RWPE2 (cell line): ENCODE measurements around the gene TXNDC17.
"Not testable (repeated sequence)": the region's sequence is repeated elsewhere in the genome, so short reads cannot be mapped to it uniquely, and the experiment has no call there.

Experiments used
- ATAC-seq: fragments of 200-7000 bp; cut with Tn5 transposase; 3 replicates; pipeline ENCODE4 v1.9.1; 2021; ENCODE audit warnings: low read depth
- DNase-seq: peaks from one replicate; pipeline ENCODE4 v3.0.0-alpha.2; 2020; ENCODE audit warnings: low spot score
- H3K27ac ChIP-seq: fragments of 450-650 bp; 2 replicates; pipeline ENCODE4 v1.5.1; 2017; ENCODE audit warnings: mild to moderate bottlenecking; ENCODE audit not compliant: poor library complexity, severe bottlenecking
- H3K27me3 ChIP-seq: fragments of 250-450 bp; sonication (Bioruptor Pico); 2 replicates; pipeline ENCODE4 v1.5.1; 2021; ENCODE audit warnings: mild to moderate bottlenecking, moderate library complexity; ENCODE audit not compliant: insufficient read depth, poor library complexity, severe bottlenecking
- H3K36me3 ChIP-seq: fragments of 250-450 bp; sonication (Bioruptor Pico); 2 replicates; pipeline ENCODE4 v1.5.1; 2020; ENCODE audit warnings: low read depth, mild to moderate bottlenecking, moderate library complexity
- H3K4me1 ChIP-seq: fragments of 250-450 bp; sonication (Bioruptor Pico); 2 replicates; pipeline ENCODE4 v1.5.1; 2021; ENCODE audit warnings: mild to moderate bottlenecking, moderate library complexity; ENCODE audit not compliant: insufficient read depth, poor library complexity, severe bottlenecking
- H3K4me3 ChIP-seq: fragments of 250-450 bp; sonication (Bioruptor Pico); 2 replicates; pipeline ENCODE4 v1.5.1; 2021; ENCODE audit warnings: mild to moderate bottlenecking, moderate library complexity; ENCODE audit not compliant: severe bottlenecking
- H3K9me3 ChIP-seq: fragments of 250-450 bp; sonication (Bioruptor Pico); 2 replicates; pipeline ENCODE4 v1.5.1; 2021; ENCODE audit warnings: mild to moderate bottlenecking, moderate library complexity; ENCODE audit not compliant: severe bottlenecking
- CTCF ChIP-seq: fragments of 450-650 bp; IDR thresholded peaks from one replicate; pipeline ENCODE4 v1.5.1; 2017; ENCODE audit warnings: mild to moderate bottlenecking, moderate library complexity; ENCODE audit not compliant: poor library complexity, severe bottlenecking

The TXNDC17 gene

GRCh38 chr17:6640536-6641246 is at the start of gene TXNDC17, which contains the start of gene KIAA0753:
TSS of gene TXNDC17 (plus strand) at chr17:6641060. CDS start at chr17:6641083, 23 bp downstream.
TSS of gene KIAA0753 (minus strand) at chr17:6640711. CDS start at chr17:6635103, 5,608 bp downstream.
- Histone ChIP-seq H3K36me3 (peaks cover 43% of the 10 kb centered on the region), H3K4me3 (peak within 1 kb of the TSS; percentile 64), H3K9me3 (no peaks in the 10 kb centered on the region), H3K27me3 (no peaks in the 10 kb centered on the region), H3K27ac (peak within 1 kb of the TSS; percentile 94), H3K4me1 (peaks cover 37% of the 10 kb centered on the region)
- no peak for TF ChIP-seq CTCF
- ATAC-seq (peak; percentile 75), DNase-seq (peak; percentile 91)

GRCh38 chr17:6591599-6592158 is 49.2 kb upstream of the TXNDC17 start:
- H3K4me1 ChIP-seq: peaks cover 19% of the 10 kb centered on the region
- H3K27me3 ChIP-seq: no peaks in the 10 kb centered on the region
- TF ChIP-seq CTCF: no peak
- DNase-seq (no peak), ATAC-seq (peak; percentile 92)
- H3K36me3 ChIP-seq: peaks cover 81% of the 10 kb centered on the region
- H3K4me3 ChIP-seq: no peak overlapping the region
- H3K27ac ChIP-seq: peak overlapping the region; percentile 92
- no peaks in the 10 kb centered on the region for H3K9me3 ChIP-seq

- peaks cover 19% of the 10 kb centered on the region for H3K4me1 ChIP-seq
- TF ChIP-seq CTCF: no peak
- no peaks in the 10 kb centered on the region for H3K9me3 ChIP-seq
- H3K4me3 ChIP-seq: no peak overlapping the region
- no peak for DNase-seq
- peak; percentile 20; the same call in 2 of the 3 replicates for ATAC-seq
- peak overlapping the region; percentile 92 for H3K27ac ChIP-seq
- peaks cover 81% of the 10 kb centered on the region for H3K36me3 ChIP-seq
- no peaks in the 10 kb centered on the region for H3K27me3 ChIP-seq
Measured at GRCh38 chr17:6592173-6592572, 48.7 kb upstream of the TXNDC17 start.

GRCh38 chr17:6593371-6593770 is 47.5 kb upstream of the TXNDC17 start:
- not testable (repeated sequence) for ATAC-seq, H3K9me3 ChIP-seq, H3K4me3 ChIP-seq, DNase-seq, H3K27me3 ChIP-seq
- H3K4me1 ChIP-seq: peaks cover 19% of the 10 kb centered on the region
- H3K36me3 ChIP-seq: peaks cover 81% of the 10 kb centered on the region
- peak overlapping the region; percentile 92 for H3K27ac ChIP-seq

GRCh38 chr17:6596081-6596480 is 44.8 kb upstream of the TXNDC17 start:
- Histone ChIP-seq H3K27me3 (no peaks in the 10 kb centered on the region), H3K9me3 (no peaks in the 10 kb centered on the region), H3K4me3 (no peak overlapping the region), H3K36me3 (peaks cover 81% of the 10 kb centered on the region), H3K4me1 (peaks cover 16% of the 10 kb centered on the region), H3K27ac (no peak overlapping the region)
- no peak for DNase-seq
- TF ChIP-seq CTCF: no peak
- no peak for ATAC-seq
